Kasumi-1 (cell line): ENCODE measurements around the gene C19orf12.
A peak's percentile ranks its signal among the peaks of the same experiment; 100 is the strongest.

Experiments used
- DNase-seq, 2 experiments: peaks; one replicate each; lab custom pipeline; 2025; lab: John Stamatoyannopoulos, UW

The C19orf12 gene

DNA sequence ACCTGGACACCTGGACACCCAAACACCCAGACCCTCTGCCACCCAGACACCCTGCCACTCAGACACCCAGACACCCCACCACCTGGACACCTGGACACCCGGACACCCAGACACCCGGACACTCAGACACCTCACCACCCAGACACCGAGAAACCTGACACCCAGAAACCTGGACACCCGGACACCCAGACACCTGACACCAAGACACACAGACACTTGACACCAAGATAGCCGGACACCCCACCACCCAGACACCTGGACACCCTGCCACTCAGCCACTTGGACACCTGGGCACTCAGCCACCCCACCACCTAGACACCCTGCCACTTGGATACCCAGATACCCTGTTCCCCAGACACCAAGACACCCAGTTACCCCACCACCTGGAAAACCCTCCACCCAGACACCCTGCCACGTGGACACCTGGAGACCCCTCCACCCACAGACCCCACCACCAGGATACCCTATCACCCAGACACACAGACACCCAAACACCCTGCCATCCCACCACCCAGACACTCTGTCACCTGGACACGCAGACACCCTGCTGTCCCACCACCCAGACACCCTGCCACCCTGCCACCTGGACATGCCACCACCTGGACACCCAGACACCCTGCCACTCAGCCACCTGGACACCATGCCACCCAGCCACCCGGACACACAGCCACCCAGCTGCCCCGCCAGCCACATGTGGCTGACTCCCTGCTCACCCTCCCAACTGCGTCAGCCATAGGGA is 17.4 kb downstream of the C19orf12 start:
- no peak for DNase-seq

DNA sequence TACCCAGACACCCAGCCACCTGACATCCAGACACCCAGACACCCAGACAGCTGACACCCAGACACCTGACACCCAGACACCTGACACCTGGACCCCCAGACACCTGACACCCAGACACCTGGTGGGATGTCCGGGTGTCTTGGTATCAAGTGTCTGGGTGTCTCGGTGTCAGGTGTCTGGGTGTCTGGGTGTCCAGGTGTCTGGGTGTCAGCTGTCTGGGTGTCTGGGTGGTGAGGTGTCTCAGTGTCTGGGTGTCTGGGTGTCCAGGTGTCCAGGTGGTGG is 18.6 kb downstream of the C19orf12 start:
- no peak for DNase-seq

DNA sequence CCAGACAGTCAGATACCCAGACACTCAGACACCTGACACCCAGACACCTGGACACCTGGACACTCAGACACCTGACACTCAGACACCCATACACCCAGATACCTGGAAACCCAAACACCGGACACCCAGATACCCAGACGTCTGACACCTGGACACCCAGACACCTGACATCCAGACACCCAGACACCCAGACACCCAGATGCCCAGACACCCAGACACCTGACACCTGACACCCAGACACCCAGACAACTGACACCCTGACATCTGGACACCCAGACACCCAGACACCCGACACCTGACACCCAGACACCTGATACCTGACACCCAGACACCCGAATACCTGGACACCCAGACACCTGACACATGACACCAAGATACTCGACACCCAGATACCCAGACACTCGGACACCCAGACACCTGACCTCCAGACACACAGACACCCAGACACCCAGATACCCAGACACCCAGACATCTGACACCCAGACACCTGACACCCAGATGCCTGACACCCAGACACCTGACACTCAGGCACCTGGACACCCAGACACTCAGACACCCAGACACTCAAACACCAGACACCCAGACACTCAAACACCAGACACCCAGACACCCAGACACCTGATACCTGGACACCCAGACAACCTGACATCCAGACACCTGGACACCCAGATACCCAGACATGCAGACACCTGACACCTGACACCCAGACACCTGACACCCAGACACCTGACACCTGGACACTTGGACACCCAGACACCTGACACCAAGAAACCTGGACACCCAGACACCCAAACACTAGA is 19.1 kb downstream of the C19orf12 start:
- no peak for DNase-seq

DNA sequence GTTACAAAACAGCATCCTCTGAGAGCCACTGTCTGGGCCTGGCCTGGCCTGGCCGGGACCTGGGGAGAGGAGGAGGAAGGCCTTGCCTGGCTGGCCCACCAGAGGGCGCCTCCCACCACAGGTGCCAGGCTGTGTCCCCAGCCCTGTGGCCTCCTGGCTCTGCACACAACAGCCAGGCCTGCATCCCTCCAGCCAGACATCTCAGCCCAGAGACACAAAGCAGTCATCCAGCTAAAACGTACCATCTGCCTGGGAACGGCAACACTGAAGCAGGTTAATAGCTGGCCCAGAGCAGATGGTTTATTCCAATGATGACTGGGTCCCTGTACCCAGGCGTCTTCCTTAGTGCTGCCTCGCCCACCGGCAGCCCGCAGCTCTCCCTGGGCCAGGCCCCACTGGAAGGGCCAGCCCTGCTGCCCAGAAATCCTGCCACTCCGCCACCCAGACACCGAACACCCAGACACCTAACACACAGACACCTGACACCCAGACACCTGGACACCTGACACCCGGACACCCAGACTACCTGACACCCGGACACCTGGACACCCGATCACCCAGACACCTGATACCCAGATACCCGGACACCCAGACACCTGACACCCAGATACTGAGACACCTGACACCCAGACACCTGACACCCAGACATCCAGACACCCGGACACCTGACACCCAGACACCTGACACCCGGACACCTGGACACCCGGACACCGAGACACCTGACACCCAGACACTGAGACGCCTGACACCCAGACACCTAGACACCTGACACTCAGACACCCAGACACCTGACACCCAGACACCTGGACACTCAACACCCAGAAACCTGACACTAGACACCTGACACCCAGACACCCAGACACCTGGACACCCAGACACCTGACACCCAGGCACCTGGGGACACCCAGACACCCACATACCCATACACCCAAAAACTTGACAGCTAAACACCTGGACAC is 20.1 kb downstream of the C19orf12 start:
- peak; percentile 44 to 45 for DNase-seq

- DNase-seq: no peak
These were observed 20.9 kb downstream of the C19orf12 start for GRCh38 chr19:29694161-29694560.

GRCh38 chr19:29690842-29691241 is 24.2 kb downstream of the C19orf12 start:
- DNase-seq: peak; percentile 59 to 64

- DNase-seq: no peak
These were observed 26.9 kb downstream of the C19orf12 start for GRCh38 chr19:29687897-29688728.

DNA sequence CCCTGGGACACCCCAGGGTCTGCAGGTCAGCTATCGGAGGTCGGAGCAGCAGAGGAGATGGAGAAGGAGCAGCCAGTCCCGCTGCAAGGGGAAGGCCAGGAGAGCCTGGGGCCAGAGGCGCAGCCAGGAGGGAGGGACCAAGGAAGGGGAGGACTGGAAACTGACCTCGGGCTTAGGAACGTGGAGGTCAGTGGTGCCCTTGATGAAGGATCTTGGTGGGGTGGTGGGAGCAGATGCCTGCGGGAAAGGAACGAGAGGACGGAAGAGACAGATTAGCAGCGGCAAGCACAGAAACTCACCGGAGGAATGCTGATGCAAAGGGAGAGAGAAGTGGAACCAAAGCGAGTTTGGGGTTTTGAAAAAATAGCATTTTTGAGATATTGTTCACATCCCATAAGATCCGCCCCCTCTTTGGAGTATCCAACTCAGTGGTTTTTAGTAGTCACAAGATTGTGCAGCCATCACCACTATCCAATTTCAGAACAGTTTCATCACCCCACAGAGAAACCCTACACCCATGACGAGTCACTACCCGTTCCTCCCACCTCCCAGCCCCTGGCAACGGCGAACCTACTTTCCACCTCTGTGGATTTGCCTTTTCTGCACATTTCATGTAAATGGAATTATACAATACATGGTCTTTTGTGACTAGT is 27.7 kb downstream of the C19orf12 start:
- DNase-seq: peak in 1 of 2 experiments; percentile 7

- DNase-seq: no peak
These were observed 28.7 kb downstream of the C19orf12 start for GRCh38 chr19:29686285-29686805.

GRCh38 chr19:29685326-29685725 is 29.7 kb downstream of the C19orf12 start:
- no peak for DNase-seq

- DNase-seq: no peak
These were observed 32.1 kb downstream of the C19orf12 start for GRCh38 chr19:29683009-29683408.

DNA sequence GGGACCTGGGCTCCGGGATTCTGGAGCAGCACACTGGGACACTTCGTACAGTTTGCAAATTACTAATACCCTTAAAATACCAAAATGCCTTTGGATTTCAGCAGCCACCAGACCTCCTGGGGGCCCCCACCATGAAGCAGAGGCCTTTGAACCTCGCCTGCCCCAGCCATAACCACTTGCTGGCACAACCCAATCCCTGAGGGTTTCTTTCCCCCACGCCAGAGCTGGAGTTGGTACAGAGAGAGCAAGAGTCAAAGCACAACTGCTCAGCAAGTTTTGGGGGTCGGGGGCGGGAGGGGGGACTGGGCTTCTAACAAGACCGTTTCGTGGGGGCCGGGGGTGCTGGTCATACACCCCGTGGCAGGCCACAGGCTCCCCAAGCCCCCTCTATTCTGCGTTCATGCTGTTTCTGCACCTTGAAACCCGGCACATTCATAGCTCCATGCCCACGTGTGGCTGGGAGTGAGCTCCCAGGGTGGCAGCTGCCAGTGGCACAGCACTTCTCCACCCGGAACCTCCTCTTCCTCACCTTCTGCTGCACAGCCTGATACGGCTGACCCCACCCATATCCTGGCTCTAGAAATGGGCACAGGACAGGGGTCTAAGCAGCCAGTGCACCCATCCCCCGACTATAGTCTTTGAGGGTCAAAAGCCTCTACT is 32.7 kb downstream of the C19orf12 start:
- DNase-seq: no peak

- DNase-seq: no peak
These were observed 33.4 kb downstream of the C19orf12 start for GRCh38 chr19:29681422-29682235.

GRCh38 chr19:29680937-29681336 is 34.1 kb downstream of the C19orf12 start:
- DNase-seq: no peak

DNA sequence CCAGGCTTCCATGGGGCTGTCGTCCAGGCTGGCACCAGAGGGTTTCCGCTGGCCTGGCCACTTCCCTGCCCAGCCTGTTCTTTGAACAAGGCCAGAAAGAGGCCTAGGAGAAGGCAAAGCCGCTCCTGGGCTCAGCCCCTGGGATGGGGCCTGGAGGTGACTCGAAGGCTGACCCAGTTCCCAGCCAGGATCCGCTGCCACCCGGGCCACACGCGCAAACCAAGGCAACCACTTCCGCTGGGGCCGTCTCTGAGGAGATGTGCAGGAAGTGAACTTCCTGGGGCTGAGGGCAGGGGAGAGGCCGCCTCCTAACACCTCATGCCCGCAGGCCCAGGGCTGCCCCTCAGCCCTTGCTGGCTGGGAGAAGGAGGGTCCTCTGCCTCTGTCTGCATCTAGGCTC is 34.6 kb downstream of the C19orf12 start:
- peak; percentile 66 to 79 for DNase-seq

GRCh38 chr19:29679598-29680210 is 35.4 kb downstream of the C19orf12 start:
- DNase-seq: no peak

GRCh38 chr19:29678484-29679106 is 36.5 kb downstream of the C19orf12 start:
- no peak for DNase-seq
